GM21528 (cell line): ENCODE measurements around the gene KCNH2.
"Not testable (repeated sequence)": the region's sequence is repeated elsewhere in the genome, so short reads cannot be mapped to it uniquely, and the experiment has no call there.

Experiments used
- ATAC-seq: cut with Tn5 transposase; IDR thresholded peaks from one replicate; pipeline ENCODE4 v1.9.1; 2021; ENCODE audit warnings: mild to moderate bottlenecking, moderate library complexity; ENCODE audit not compliant: unreplicated experiment, low FRiP score

KCNH2 gene

GRCh38 chr7:150911590-150912267 is 66.4 kb downstream of the KCNH2 start:
- no peak for ATAC-seq

GRCh38 chr7:150910996-150911422 is 67.1 kb downstream of the KCNH2 start:
- no peak for ATAC-seq

- ATAC-seq = not testable (repeated sequence)
Observed at GRCh38 chr7:150910305-150910995, 67.7 kb downstream of the KCNH2 start.

- ATAC-seq = no peak
Observed at GRCh38 chr7:150909200-150909995, 68.7 kb downstream of the KCNH2 start.

GRCh38 chr7:150908173-150908572 is 69.9 kb downstream of the KCNH2 start:
- ATAC-seq = no peak

GRCh38 chr7:150904011-150904909 is 73.9 kb downstream of the KCNH2 start:
- no peak for ATAC-seq

- no peak for ATAC-seq
Observed at GRCh38 chr7:150903606-150904005, 74.5 kb downstream of the KCNH2 start.

- ATAC-seq = no peak
Observed at GRCh38 chr7:150902078-150903033, 75.8 kb downstream of the KCNH2 start.

- ATAC-seq = no peak
Observed at GRCh38 chr7:150901160-150902035, 76.7 kb downstream of the KCNH2 start.

- ATAC-seq = no peak
Observed at GRCh38 chr7:150900675-150901074, 77.4 kb downstream of the KCNH2 start.

GRCh38 chr7:150898475-150899011 is 79.6 kb downstream of the KCNH2 start:
- ATAC-seq = peak; percentile 80

GRCh38 chr7:150897502-150898474 is 80.3 kb downstream of the KCNH2 start:
- peak; percentile 72 for ATAC-seq

GRCh38 chr7:150896562-150897209 is 81.4 kb downstream of the KCNH2 start:
- ATAC-seq = no peak

- ATAC-seq = no peak
Observed at GRCh38 chr7:150895809-150896208, 82.3 kb downstream of the KCNH2 start.
